AG09309 (cell line): ENCODE measurements around the gene SERINC2.

Source experiments
- DNase-seq: peaks from one replicate; pipeline ENCODE4 v3.0.0-alpha.2; 2010; ENCODE audit warnings: low read depth
- H3K4me3 ChIP-seq: 2 replicates; pipeline ENCODE4 v1.5.1; 2011; ENCODE audit warnings: mild to moderate bottlenecking, low read depth, low read length, moderate library complexity; ENCODE audit not compliant: control insufficient read depth
- CTCF ChIP-seq: IDR thresholded peaks from 2 replicates; pipeline ENCODE4 v1.5.1; 2011; ENCODE audit warnings: mild to moderate bottlenecking, low read depth, low read length, inconsistent platforms; ENCODE audit not compliant: insufficient read depth, control insufficient read depth; ENCODE audit errors: missing control alignments

SERINC2 gene

GRCh38 chr1:31482482-31483011 is 69.5 kb downstream of the SERINC2 start:
- no peak for DNase-seq
- no peak for TF ChIP-seq CTCF
- no peak overlapping the region for H3K4me3 ChIP-seq

GRCh38 chr1:31483012-31483946 is 70.3 kb downstream of the SERINC2 start:
- DNase-seq, result peak; percentile 87
- no peak for TF ChIP-seq CTCF
- H3K4me3 ChIP-seq, result no peak overlapping the region
